ENCODE results near the gene OR10P1.
"Not testable (repeated sequence)": the region's sequence is repeated elsewhere in the genome, so short reads cannot be mapped to it uniquely, and the experiment has no call there.

Gene OR10P1

GRCh38 chr12:55636853-55637252 is at the start of gene OR10P1:
Gene OR10P1, plus strand, starts transcription at chr12:55636892. Its CDS starts 0 bp downstream, at chr12:55636892.
- Mint-ChIP-seq H3K4me1 (peaks cover 11% of the 10 kb centered on the region), H3K4me3 (peak within 1 kb of the TSS; percentile 51), H3K9me3 (no peaks in the 10 kb centered on the region), H3K36me3 (no peaks in the 10 kb centered on the region), H3K27me3 (peaks cover 29% of the 10 kb centered on the region), H3K27ac (peak within 1 kb of the TSS; percentile 89)
- no peak for DNase-seq
- CTCF ChIA-PET, result no interaction called here

GRCh38 chr12:55590152-55590551 is 46.5 kb upstream of the OR10P1 start:
- CTCF ChIA-PET, H3K4me1 Mint-ChIP-seq, H3K27ac Mint-ChIP-seq, H3K36me3 Mint-ChIP-seq, H3K9me3 Mint-ChIP-seq, H3K27me3 Mint-ChIP-seq, H3K4me3 Mint-ChIP-seq, DNase-seq: not testable (repeated sequence)

GRCh38 chr12:55607821-55608594 is 28.7 kb upstream of the OR10P1 start:
- H3K9me3 Mint-ChIP-seq, result no peaks in the 10 kb centered on the region
- H3K27ac Mint-ChIP-seq, result no peak overlapping the region
- no peak for DNase-seq
- H3K4me3 Mint-ChIP-seq, result no peak overlapping the region
- peaks cover 19% of the 10 kb centered on the region for H3K27me3 Mint-ChIP-seq
- H3K4me1 Mint-ChIP-seq, result no peaks in the 10 kb centered on the region
- CTCF ChIA-PET, result interaction anchor here (1.4 kb wide), 1 partner anchor 11 kb away, joined by 5 read pairs; no protein-coding TSS in a partner anchor
- no peaks in the 10 kb centered on the region for H3K36me3 Mint-ChIP-seq

- CTCF ChIA-PET, result no interaction called here
- Mint-ChIP-seq H3K9me3 (no peaks in the 10 kb centered on the region), H3K4me3 (no peak overlapping the region), H3K27me3 (peaks cover 22% of the 10 kb centered on the region), H3K27ac (no peak overlapping the region), H3K36me3 (no peaks in the 10 kb centered on the region), H3K4me1 (no peaks in the 10 kb centered on the region)
- DNase-seq, result no peak
Measured at GRCh38 chr12:55610598-55610997, 26.1 kb upstream of the OR10P1 start.

- Mint-ChIP-seq H3K27me3 (peaks cover 27% of the 10 kb centered on the region), H3K36me3 (no peaks in the 10 kb centered on the region), H3K27ac (no peak overlapping the region), H3K4me1 (no peaks in the 10 kb centered on the region), H3K9me3 (no peaks in the 10 kb centered on the region), H3K4me3 (no peak overlapping the region)
- CTCF ChIA-PET, result no interaction called here
- DNase-seq, result no peak
Measured at GRCh38 chr12:55612646-55613045, 24.0 kb upstream of the OR10P1 start.

- Mint-ChIP-seq H3K27me3 (peaks cover 21% of the 10 kb centered on the region), H3K4me3 (no peak overlapping the region), H3K4me1 (no peaks in the 10 kb centered on the region), H3K27ac (no peak overlapping the region), H3K9me3 (no peaks in the 10 kb centered on the region), H3K36me3 (no peaks in the 10 kb centered on the region)
- CTCF ChIA-PET, result no interaction called here
- DNase-seq, result no peak
Measured at GRCh38 chr12:55614764-55615163, 21.9 kb upstream of the OR10P1 start.

- Mint-ChIP-seq H3K9me3 (no peaks in the 10 kb centered on the region), H3K4me1 (no peaks in the 10 kb centered on the region), H3K27ac (no peak overlapping the region), H3K27me3 (peaks cover 24% of the 10 kb centered on the region), H3K4me3 (no peak overlapping the region), H3K36me3 (no peaks in the 10 kb centered on the region)
- peak; percentile 44 for DNase-seq
- CTCF ChIA-PET, result interaction anchor here (1.0 to 2.9 kb wide), 8 partner anchors 9 to 551 kb away, joined by 3 to 14 read pairs (median 5); no protein-coding TSS in a partner anchor
Measured at GRCh38 chr12:55619354-55620138, 17.1 kb upstream of the OR10P1 start.

- peaks cover 2% of the 10 kb centered on the region for H3K4me1 Mint-ChIP-seq
Measured at GRCh38 chr12:55624056-55624455, 12.6 kb upstream of the OR10P1 start.

GRCh38 chr12:55626154-55626553 is 10.5 kb upstream of the OR10P1 start:
- Mint-ChIP-seq H3K4me1 (peaks cover 10% of the 10 kb centered on the region), H3K9me3 (no peaks in the 10 kb centered on the region), H3K27ac (no peak overlapping the region), H3K36me3 (no peaks in the 10 kb centered on the region), H3K27me3 (peaks cover 16% of the 10 kb centered on the region), H3K4me3 (no peak overlapping the region)
- CTCF ChIA-PET, result no interaction called here
- DNase-seq, result no peak

More at GRCh38 chr12:55624056-55624455, 12.6 kb upstream of the OR10P1 start:
- Mint-ChIP-seq H3K9me3 (no peaks in the 10 kb centered on the region), H3K27me3 (peaks cover 21% of the 10 kb centered on the region), H3K4me3 (no peak overlapping the region), H3K36me3 (no peaks in the 10 kb centered on the region), H3K27ac (no peak overlapping the region)
- no peak for DNase-seq
- CTCF ChIA-PET, result no interaction called here

- peaks cover 10% of the 10 kb centered on the region for H3K4me1 Mint-ChIP-seq
- CTCF ChIA-PET, result interaction anchor here (2.0 to 2.8 kb wide), 3 partner anchors 10 to 27 kb away, joined by 7 to 14 read pairs (median 8); no protein-coding TSS in a partner anchor
- H3K27ac Mint-ChIP-seq, result no peak overlapping the region
- peaks cover 14% of the 10 kb centered on the region for H3K27me3 Mint-ChIP-seq
- H3K4me3 Mint-ChIP-seq, result no peak overlapping the region
- H3K36me3 Mint-ChIP-seq, result no peaks in the 10 kb centered on the region
- no peak for DNase-seq
- H3K9me3 Mint-ChIP-seq, result no peaks in the 10 kb centered on the region
Measured at GRCh38 chr12:55629058-55629841, 7.4 kb upstream of the OR10P1 start.

- Mint-ChIP-seq H3K27me3 (peaks cover 13% of the 10 kb centered on the region), H3K36me3 (no peaks in the 10 kb centered on the region), H3K9me3 (no peaks in the 10 kb centered on the region), H3K4me1 (peaks cover 10% of the 10 kb centered on the region), H3K27ac (no peak overlapping the region), H3K4me3 (no peak overlapping the region)
- DNase-seq, result no peak
- CTCF ChIA-PET, result interaction anchor here (2.0 kb wide), 1 partner anchor 25 kb away, joined by 7 read pairs; no protein-coding TSS in a partner anchor
Measured at GRCh38 chr12:55631056-55631455, 5.6 kb upstream of the OR10P1 start.

- Mint-ChIP-seq H3K27ac (no peak overlapping the region), H3K9me3 (no peaks in the 10 kb centered on the region), H3K4me3 (no peak overlapping the region), H3K4me1 (peaks cover 10% of the 10 kb centered on the region), H3K27me3 (peaks cover 11% of the 10 kb centered on the region), H3K36me3 (no peaks in the 10 kb centered on the region)
- CTCF ChIA-PET, result interaction anchor here (1.3 kb wide), 1 partner anchor 12 kb away, joined by 3 read pairs; no protein-coding TSS in a partner anchor
- no peak for DNase-seq
Measured at GRCh38 chr12:55631733-55632132, 5.0 kb upstream of the OR10P1 start.

- H3K36me3 Mint-ChIP-seq, result no peaks in the 10 kb centered on the region
- H3K4me1 Mint-ChIP-seq, result peaks cover 21% of the 10 kb centered on the region
- CTCF ChIA-PET, result interaction anchor here (1.3 to 1.4 kb wide), 2 partner anchors 13 to 14 kb away, joined by 3 to 5 read pairs; no protein-coding TSS in a partner anchor
- H3K27me3 Mint-ChIP-seq, result peaks cover 19% of the 10 kb centered on the region
- DNase-seq, result no peak
- no peak overlapping the region for H3K4me3 Mint-ChIP-seq
- H3K27ac Mint-ChIP-seq, result no peak overlapping the region
- H3K9me3 Mint-ChIP-seq, result no peaks in the 10 kb centered on the region
Measured at GRCh38 chr12:55633151-55633550, 3.5 kb upstream of the OR10P1 start.

GRCh38 chr12:55636116-55636655 is 506 bp upstream of the OR10P1 start:
- H3K27me3 Mint-ChIP-seq, result peaks cover 29% of the 10 kb centered on the region
- peaks cover 11% of the 10 kb centered on the region for H3K4me1 Mint-ChIP-seq
- no peak for DNase-seq
- CTCF ChIA-PET, result no interaction called here
- H3K27ac Mint-ChIP-seq, result no peak overlapping the region
- H3K36me3 Mint-ChIP-seq, result no peaks in the 10 kb centered on the region
- no peaks in the 10 kb centered on the region for H3K9me3 Mint-ChIP-seq
- no peak overlapping the region for H3K4me3 Mint-ChIP-seq
